H9 (cell line): ENCODE measurements around the gene TMEM151A. TPM values are rescaled to one million over a fixed set of nuclear protein-coding genes. Genes with fewer than 3 reads are reported as not detected.

Experiments used
- DNase-seq: peaks from one replicate; pipeline ENCODE4 v3.0.0-alpha.2; 2017
- H2AFZ ChIP-seq: one replicate; pipeline ENCODE4 v1.6.1; 2013; ENCODE audit warnings: mild to moderate bottlenecking, low read length, control low read depth, moderate library complexity
- H2AK5ac ChIP-seq: 2 replicates; pipeline ENCODE4 v1.6.1; 2013; ENCODE audit warnings: low read length, control low read depth, mixed read lengths; ENCODE audit not compliant: insufficient read length
- H2BK120ac ChIP-seq: one replicate; pipeline ENCODE4 v1.6.1; 2013; ENCODE audit warnings: low read depth, mild to moderate bottlenecking, low read length, control low read depth, inconsistent platforms; ENCODE audit not compliant: poor library complexity, severe bottlenecking
- H2BK12ac ChIP-seq: 2 replicates; pipeline ENCODE4 v1.6.1; 2013; ENCODE audit warnings: low read length, control low read depth, mixed read lengths, low read depth; ENCODE audit not compliant: insufficient read length
- H2BK15ac ChIP-seq: 2 replicates; pipeline ENCODE4 v1.6.1; 2013; ENCODE audit warnings: low read depth, low read length, control low read depth
- H2BK20ac ChIP-seq: one replicate; pipeline ENCODE4 v1.6.1; 2013; ENCODE audit warnings: low read depth, mild to moderate bottlenecking, low read length, control low read depth, inconsistent platforms; ENCODE audit not compliant: poor library complexity, severe bottlenecking
- H2BK5ac ChIP-seq: 2 replicates; pipeline ENCODE4 v1.6.1; 2013; ENCODE audit warnings: low read length, control low read depth, mixed read lengths; ENCODE audit not compliant: insufficient read length
- H3K14ac ChIP-seq: 2 replicates; pipeline ENCODE4 v1.6.1; 2013; ENCODE audit warnings: low read length, control low read depth; ENCODE audit not compliant: insufficient read depth
- H3K18ac ChIP-seq: 2 replicates; pipeline ENCODE4 v1.6.1; 2013; ENCODE audit warnings: low read depth, mild to moderate bottlenecking, mixed read lengths, low read length, control low read depth; ENCODE audit not compliant: insufficient read length
- H3K23ac ChIP-seq: 2 replicates; pipeline ENCODE4 v1.6.1; 2013; ENCODE audit warnings: low read length, control low read depth, mixed read lengths, low read depth; ENCODE audit not compliant: insufficient read length
- H3K23me2 ChIP-seq: 2 replicates; pipeline ENCODE4 v1.6.1; 2013; ENCODE audit warnings: low read depth, mild to moderate bottlenecking, mixed read lengths, low read length, control low read depth; ENCODE audit not compliant: insufficient read length, poor library complexity, severe bottlenecking
- H3K27ac ChIP-seq: 2 replicates; pipeline ENCODE4 v1.5.1; 2013; ENCODE audit warnings: low read length, control low read depth, mixed read lengths, low read depth; ENCODE audit not compliant: insufficient read length
- H3K27me3 ChIP-seq: 2 replicates; pipeline ENCODE4 v1.6.1; 2013; ENCODE audit warnings: low read length, control low read depth, inconsistent platforms; ENCODE audit not compliant: insufficient read depth
- H3K4ac ChIP-seq: 2 replicates; pipeline ENCODE4 v1.6.1; 2013; ENCODE audit warnings: low read depth, mild to moderate bottlenecking, control low read depth, inconsistent platforms, low read length, moderate library complexity
- H3K4me1 ChIP-seq: 2 replicates; pipeline ENCODE4 v1.6.1; 2013; ENCODE audit warnings: low read length, control low read depth, inconsistent platforms; ENCODE audit not compliant: insufficient read depth
- H3K4me2 ChIP-seq: 2 replicates; pipeline ENCODE4 v1.6.1; 2013; ENCODE audit warnings: low read length, control low read depth, mixed read lengths; ENCODE audit not compliant: insufficient read length, insufficient read depth
- H3K56ac ChIP-seq: 2 replicates; pipeline ENCODE4 v1.6.1; 2013; ENCODE audit warnings: low read depth, mild to moderate bottlenecking, mixed read lengths, low read length, control low read depth; ENCODE audit not compliant: insufficient read length
- H3K79me1 ChIP-seq: 2 replicates; pipeline ENCODE4 v1.6.1; 2013; ENCODE audit warnings: low read depth, mild to moderate bottlenecking, moderate library complexity, low read length, control low read depth, inconsistent platforms; ENCODE audit not compliant: insufficient read depth, poor library complexity, severe bottlenecking
- H3K79me2 ChIP-seq: 2 replicates; pipeline ENCODE4 v1.6.1; 2013; ENCODE audit warnings: low read length, control low read depth, inconsistent platforms; ENCODE audit not compliant: insufficient read depth
- H3K9ac ChIP-seq: 2 replicates; pipeline ENCODE4 v1.6.1; 2013; ENCODE audit warnings: low read length, control low read depth, mixed read lengths; ENCODE audit not compliant: insufficient read length; ENCODE audit errors: extremely low read depth
- H3K9me3 ChIP-seq: one replicate; pipeline ENCODE4 v1.6.1; 2013; ENCODE audit warnings: low read depth, low read length, inconsistent platforms; ENCODE audit not compliant: control insufficient read depth
- H3T11ph ChIP-seq: one replicate; pipeline ENCODE4 v1.6.1; 2013; ENCODE audit warnings: mild to moderate bottlenecking, low read length, control low read depth, inconsistent platforms
- H4K20me1 ChIP-seq: one replicate; pipeline ENCODE4 v1.6.1; 2013; ENCODE audit not compliant: control insufficient read depth, insufficient read length, insufficient read depth
- H4K5ac ChIP-seq: 2 replicates; pipeline ENCODE4 v1.6.1; 2013; ENCODE audit warnings: low read depth, mild to moderate bottlenecking, mixed read lengths, low read length, control low read depth; ENCODE audit not compliant: insufficient read length
- H4K8ac ChIP-seq: replicated peaks from 2 replicates; pipeline ENCODE4 v1.6.1; 2013; ENCODE audit warnings: low read length, control low read depth, mixed read lengths, low read depth; ENCODE audit not compliant: insufficient read length
- H4K91ac ChIP-seq: 2 replicates; pipeline ENCODE4 v1.6.1; 2013; ENCODE audit warnings: low read depth, mild to moderate bottlenecking, moderate library complexity, mixed read lengths, low read length, control low read depth; ENCODE audit not compliant: insufficient read length
- H3K27ac Mint-ChIP-seq, 3 experiments: 2 replicates in 2 of 3; 3 replicates in 1 of 3; pipeline ENCODE4 v1.8.0; 2020 to 2021; ENCODE audit warnings: mixed read lengths in 3 of 3, mild to moderate bottlenecking in 1 of 3, moderate library complexity in 1 of 3
- H3K27me3 Mint-ChIP-seq: 2 replicates; pipeline ENCODE4 v1.8.0; 2021; ENCODE audit warnings: low read depth, mild to moderate bottlenecking, moderate library complexity, mixed read lengths
- H3K36me3 Mint-ChIP-seq, 3 experiments: 2 replicates in 2 of 3; 3 replicates in 1 of 3; pipeline ENCODE4 v1.8.0; 2020 to 2021; ENCODE audit warnings: low read depth in 3 of 3, mixed read lengths in 3 of 3; ENCODE audit not compliant: insufficient read depth in 1 of 3
- H3K4me1 Mint-ChIP-seq, 2 experiments: 2 replicates each; pipeline ENCODE4 v1.8.0; 2020; ENCODE audit warnings: mixed read lengths in 2 of 2
- H3K4me3 Mint-ChIP-seq, 2 experiments: 2 replicates in 1 of 2; 3 replicates in 1 of 2; pipeline ENCODE4 v1.8.0; 2020 to 2021; ENCODE audit warnings: mild to moderate bottlenecking in 2 of 2, mixed read lengths in 2 of 2, moderate library complexity in 1 of 2
- H3K9me3 Mint-ChIP-seq, 2 experiments: 2 replicates in 1 of 2; 3 replicates in 1 of 2; pipeline ENCODE4 v1.8.0; 2020; ENCODE audit warnings: mild to moderate bottlenecking in 2 of 2, mixed read lengths in 2 of 2, moderate library complexity in 1 of 2
- CTCF ChIP-seq: fragments of 200-600 bp; sonication (generic); conservative IDR thresholded peaks from 3 replicates; pipeline ENCODE4 v1.8.0; 2021; ENCODE audit warnings: antibody characterized with exemption, mild to moderate bottlenecking
- WGBS: extraction: QIAGEN DNeasy Blood & Tissue Kit; methylation state at CpG from one replicate; pipeline ENCODE4 v1.1.7; 2013; ENCODE audit warnings: missing lambda C conversion rate, low lambda C conversion rate, mixed read lengths; ENCODE audit not compliant: insufficient read length; ENCODE audit errors: extremely low coverage; 5-methylcytosine and 5-hydroxymethylcytosine counted together
- total RNA-seq: library from RNA; stranded (reverse); gene quantifications from 2 replicates; pipeline ENCODE4 v1.2.1, GENCODE V29; 2021

The TMEM151A gene
- total RNA-seq, 1 experiment from 2014 or later, result 1.2 TPM

GRCh38 chr11:66333220-66333877 lies 41.7 kb downstream of the TMEM151A start:
- peaks cover 24 to 25% of the 10 kb centered on the region in 2 experiments for H3K4me1 Mint-ChIP-seq
- no peak overlapping the region for H2BK12ac ChIP-seq
- no peaks in the 10 kb centered on the region for H3K23me2 ChIP-seq
- no CpG with 5 or more reads among the region's 19 CpGs for WGBS
- no peak overlapping the region for H3K4ac ChIP-seq
- 0 out of 2 replicates have a peak, but pooled peaks cover 3% of the 10 kb centered on the region for H3K4me1 ChIP-seq
- H2BK20ac ChIP-seq, result no peak overlapping the region
- H3K4me2 ChIP-seq, result no peak overlapping the region
- H3K9me3 Mint-ChIP-seq, result no peaks in the 10 kb centered on the region
- H3K18ac ChIP-seq, result no peak overlapping the region
- H2BK15ac ChIP-seq, result no peak overlapping the region
- no peaks in the 10 kb centered on the region for H3K79me2 ChIP-seq
- no peaks in the 10 kb centered on the region for H3K9me3 ChIP-seq
- H4K8ac ChIP-seq, result no peak overlapping the region
- H3K27ac ChIP-seq, result no peak overlapping the region
- H3K9ac ChIP-seq, result no peak overlapping the region
- H4K91ac ChIP-seq, result no peak overlapping the region
- H3K79me1 ChIP-seq, result no peaks in the 10 kb centered on the region
- no peaks in the 10 kb centered on the region; the same call in 1 of the 2 replicates for H3K27me3 ChIP-seq
- H2AFZ ChIP-seq, result no peak overlapping the region
- no peak overlapping the region for H2BK120ac ChIP-seq
- no peak overlapping the region for H4K5ac ChIP-seq
- H3K23ac ChIP-seq, result no peak overlapping the region
- H3K27me3 Mint-ChIP-seq, result peaks cover 4% of the 10 kb centered on the region
- H3K14ac ChIP-seq, result no peak overlapping the region
- no peak overlapping the region for H3T11ph ChIP-seq
- H2BK5ac ChIP-seq, result no peak overlapping the region
- no peak overlapping the region for H3K27ac Mint-ChIP-seq
- H3K36me3 Mint-ChIP-seq, result peaks cover 2 to 11% (median 4%) of the 10 kb centered on the region in 3 experiments; a peak in 5 of 7 replicates
- H4K20me1 ChIP-seq, result no peaks in the 10 kb centered on the region
- DNase-seq, result no peak
- no peak overlapping the region for H2AK5ac ChIP-seq
- no peak overlapping the region for H3K56ac ChIP-seq
- no peak for TF ChIP-seq CTCF
- no peak overlapping the region for H3K4me3 Mint-ChIP-seq
